Ovary (tissue), 3 donors: ENCODE data around the gene MAMLD1.

ENCODE experiments used
- EP300 ChIP-seq: sonication (generic); formaldehyde crosslinking; IDR thresholded peaks from one replicate; pipeline ENCODE4 v1.6.1; 2017; ENCODE audit warnings: antibody characterized with exemption
- POLR2A ChIP-seq: fragments of 450-650 bp; IDR thresholded peaks from one replicate; pipeline ENCODE4 v1.6.1; 2017; ENCODE audit warnings: antibody characterized with exemption, mild to moderate bottlenecking, moderate library complexity
- TF ChIP-seq, protein P1 (sequence below), 3 donors: fragments of 450-650 bp in 2 of 3; fragments of 200-600 bp in 1 of 3; IDR thresholded peaks; one replicate each; pipeline versions ENCODE4 v1.5.1 to v1.8.0; 2016 to 2022; ENCODE audit warnings: antibody characterized with exemption in 3 of 3, mild to moderate bottlenecking in 1 of 3
- donor health status: DM: no; HTN: no; CAD: no.

DNA sequence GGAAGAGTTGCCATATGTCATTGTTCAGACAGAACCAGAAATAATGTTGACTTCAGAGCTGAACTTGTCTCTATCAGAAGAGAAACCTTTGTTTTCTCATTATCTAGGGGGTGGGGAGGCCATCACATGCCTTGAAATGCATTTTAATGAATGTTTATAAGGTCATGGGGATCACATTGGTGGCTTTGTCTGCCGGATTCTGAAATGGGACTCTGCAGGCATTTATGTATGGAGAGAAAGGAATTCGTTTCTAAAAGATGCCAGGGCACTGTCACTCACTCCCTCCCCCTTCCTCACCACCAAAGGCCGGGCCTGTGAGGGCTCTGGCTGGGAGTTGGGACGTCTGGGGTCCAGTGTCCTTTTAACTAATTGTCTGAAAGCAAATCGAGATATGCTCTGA is 102.2 kb downstream of the MAMLD1 start:
- TF ChIP-seq, protein P1, sequence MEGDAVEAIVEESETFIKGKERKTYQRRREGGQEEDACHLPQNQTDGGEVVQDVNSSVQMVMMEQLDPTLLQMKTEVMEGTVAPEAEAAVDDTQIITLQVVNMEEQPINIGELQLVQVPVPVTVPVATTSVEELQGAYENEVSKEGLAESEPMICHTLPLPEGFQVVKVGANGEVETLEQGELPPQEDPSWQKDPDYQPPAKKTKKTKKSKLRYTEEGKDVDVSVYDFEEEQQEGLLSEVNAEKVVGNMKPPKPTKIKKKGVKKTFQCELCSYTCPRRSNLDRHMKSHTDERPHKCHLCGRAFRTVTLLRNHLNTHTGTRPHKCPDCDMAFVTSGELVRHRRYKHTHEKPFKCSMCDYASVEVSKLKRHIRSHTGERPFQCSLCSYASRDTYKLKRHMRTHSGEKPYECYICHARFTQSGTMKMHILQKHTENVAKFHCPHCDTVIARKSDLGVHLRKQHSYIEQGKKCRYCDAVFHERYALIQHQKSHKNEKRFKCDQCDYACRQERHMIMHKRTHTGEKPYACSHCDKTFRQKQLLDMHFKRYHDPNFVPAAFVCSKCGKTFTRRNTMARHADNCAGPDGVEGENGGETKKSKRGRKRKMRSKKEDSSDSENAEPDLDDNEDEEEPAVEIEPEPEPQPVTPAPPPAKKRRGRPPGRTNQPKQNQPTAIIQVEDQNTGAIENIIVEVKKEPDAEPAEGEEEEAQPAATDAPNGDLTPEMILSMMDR (IDR thresholded peaks at IDR 0.05), result no peak
- no peak for TF ChIP-seq POLR2A
- no peak for TF ChIP-seq EP300
